Keratinocyte (primary cell): ENCODE results near the gene ADGRL3. TPM values are rescaled to one million over a fixed set of nuclear protein-coding genes. Genes with fewer than 3 reads are reported as not detected.

Experiments
- DNase-seq: peaks from one replicate; pipeline ENCODE4 v3.0.0-alpha.2; 2011; ENCODE audit warnings: low read depth, missing footprints, low spot score
- FAIRE-seq: peaks from 2 replicates; lab custom pipeline; 2011; peaks lifted over from hg19 to GRCh38; lab: Jason Lieb, UNC
- H2AFZ ChIP-seq: 2 replicates; pipeline ENCODE4 v1.6.0; 2012; ENCODE audit warnings: low read length, control low read depth, inconsistent platforms; ENCODE audit not compliant: control insufficient read depth
- H3K27ac ChIP-seq: 2 replicates; pipeline ENCODE4 v1.5.1; 2011; ENCODE audit warnings: low read length; ENCODE audit not compliant: control insufficient read depth, insufficient read depth
- H3K27me3 ChIP-seq: 3 replicates; pipeline ENCODE4 v1.6.0; 2011; ENCODE audit warnings: low read length; ENCODE audit not compliant: control insufficient read depth, insufficient read depth; ENCODE audit errors: extremely low read depth
- H3K36me3 ChIP-seq, 2 experiments: 2 replicates in 1 of 2; 3 replicates in 1 of 2; pipeline ENCODE4 v1.5.1; 2011; ENCODE audit warnings: low read length in 2 of 2, mild to moderate bottlenecking in 1 of 2; ENCODE audit not compliant: control insufficient read depth in 2 of 2, insufficient read depth in 2 of 2; ENCODE audit errors: extremely low read depth in 1 of 2
- H3K4me1 ChIP-seq: 3 replicates; pipeline ENCODE4 v1.5.1; 2011; ENCODE audit warnings: low read length; ENCODE audit not compliant: control insufficient read depth, insufficient read depth; ENCODE audit errors: extremely low read depth
- H3K4me2 ChIP-seq: 3 replicates; pipeline ENCODE4 v1.6.0; 2011; ENCODE audit warnings: low read depth, low read length; ENCODE audit not compliant: control insufficient read depth, insufficient read depth; ENCODE audit errors: extremely low read depth
- H3K4me3 ChIP-seq, 3 experiments: fragments of 200-600 bp in 1 of 3; sonication (generic) in 1 of 3; 2 replicates in 2 of 3; 3 replicates in 1 of 3; pipeline ENCODE4 v1.5.1; 2011 to 2016; ENCODE audit warnings: low read length in 3 of 3, mild to moderate bottlenecking in 3 of 3, control low read depth in 2 of 3, inconsistent platforms in 1 of 3, low read depth in 1 of 3, mixed read lengths in 1 of 3, mixed run types in 1 of 3, moderate library complexity in 1 of 3; ENCODE audit not compliant: control insufficient read depth in 2 of 3, insufficient read depth in 2 of 3; ENCODE audit errors: extremely low read depth in 1 of 3
- H3K79me2 ChIP-seq: 2 replicates; pipeline ENCODE4 v1.6.0; 2012; ENCODE audit warnings: low read length; ENCODE audit not compliant: control insufficient read depth, insufficient read depth
- H3K9ac ChIP-seq: 3 replicates; pipeline ENCODE4 v1.6.0; 2011; ENCODE audit warnings: low read length; ENCODE audit not compliant: control insufficient read depth, insufficient read depth; ENCODE audit errors: extremely low read depth
- H3K9me1 ChIP-seq: 3 replicates; pipeline ENCODE4 v1.6.0; 2011; ENCODE audit warnings: low read length; ENCODE audit not compliant: control insufficient read depth, insufficient read depth; ENCODE audit errors: extremely low read depth
- H3K9me3 ChIP-seq: 2 replicates; pipeline ENCODE4 v1.5.1; 2012; ENCODE audit warnings: low read depth, low read length; ENCODE audit not compliant: control insufficient read depth
- H4K20me1 ChIP-seq: 3 replicates; pipeline ENCODE4 v1.6.0; 2011; ENCODE audit warnings: low read length; ENCODE audit not compliant: control insufficient read depth, insufficient read depth; ENCODE audit errors: extremely low read depth
- EZH2 ChIP-seq: IDR thresholded peaks from one replicate; pipeline ENCODE4 v1.6.1; 2012; ENCODE audit warnings: inconsistent platforms, mild to moderate bottlenecking, low read length, moderate library complexity
- dilution Hi-C: fragments of 300-500 bp; cut with MboI; formaldehyde crosslinking; loops from one replicate; pipeline ENCODE4 v1.7.0; 2020; ENCODE audit warnings: low sequenced_read_pairs; ENCODE audit not compliant: extremely low pct_ligation_motif_present
- polyA plus RNA-seq, 5 experiments: library from polyadenylated mRNA; depleted of rRNA in 3 of 5; stranded (reverse) in 3 of 5; stranded (forward) in 1 of 5; unstranded in 1 of 5; fragments of >200 nt; gene quantifications; 1 replicate in 1 of 5; 2 replicates in 3 of 5; 3 replicates in 1 of 5; pipeline versions ENCODE4 v1.2.1 to v1.2.3, GENCODE V29; 2011 to 2012; ENCODE audit warnings: missing spikeins in 2 of 5, low read depth in 1 of 5, low replicate concordance in 1 of 5
- TF ChIP-seq, protein P1 (sequence below), 3 experiments: IDR thresholded peaks in 1 of 3; conservative IDR thresholded peaks in 1 of 3; optimal IDR thresholded peaks in 1 of 3; 2 replicates in 2 of 3; 3 replicates in 1 of 3; pipeline versions ENCODE3 to v1.5.1; 2011; ENCODE audit warnings: low read length in 3 of 3, mild to moderate bottlenecking in 3 of 3, moderate library complexity in 2 of 3, control low read depth in 1 of 3, inconsistent platforms in 1 of 3; ENCODE audit not compliant: insufficient read depth in 2 of 3; ENCODE audit errors: extremely low read depth in 1 of 3

Gene ADGRL3
- polyA plus RNA-seq, 1 donor (not counting 4 experiments of a cell fraction or from before 2014, with no cell fraction given), result 0.18 TPM

DNA sequence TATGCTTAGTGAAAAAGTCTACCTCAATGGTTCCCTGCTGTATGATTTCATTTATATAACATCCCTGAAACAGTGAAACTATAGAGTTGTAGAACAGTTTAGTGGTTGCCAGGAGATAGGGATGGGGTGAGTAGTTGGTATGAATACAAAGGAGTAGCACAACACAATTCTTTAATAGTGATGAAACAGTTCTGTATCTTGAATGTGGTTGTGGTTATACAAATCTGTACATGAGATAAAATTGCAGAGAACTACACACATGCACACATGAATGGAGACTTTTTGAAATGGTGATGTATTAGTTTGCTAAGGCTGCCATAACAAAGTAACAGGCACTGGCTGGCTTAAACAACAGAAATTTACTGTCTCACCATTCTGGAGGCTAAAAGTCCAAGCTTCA, 677.1 kb downstream of the ADGRL3 start:
- FAIRE-seq (no peak), DNase-seq (no peak)
- no peaks in the 10 kb centered on the region for H4K20me1 ChIP-seq
- H3K9ac ChIP-seq, result no peak overlapping the region
- no peaks in the 10 kb centered on the region for H3K9me1 ChIP-seq
- TF ChIP-seq EZH2, result no peak
- TF ChIP-seq, protein P1, sequence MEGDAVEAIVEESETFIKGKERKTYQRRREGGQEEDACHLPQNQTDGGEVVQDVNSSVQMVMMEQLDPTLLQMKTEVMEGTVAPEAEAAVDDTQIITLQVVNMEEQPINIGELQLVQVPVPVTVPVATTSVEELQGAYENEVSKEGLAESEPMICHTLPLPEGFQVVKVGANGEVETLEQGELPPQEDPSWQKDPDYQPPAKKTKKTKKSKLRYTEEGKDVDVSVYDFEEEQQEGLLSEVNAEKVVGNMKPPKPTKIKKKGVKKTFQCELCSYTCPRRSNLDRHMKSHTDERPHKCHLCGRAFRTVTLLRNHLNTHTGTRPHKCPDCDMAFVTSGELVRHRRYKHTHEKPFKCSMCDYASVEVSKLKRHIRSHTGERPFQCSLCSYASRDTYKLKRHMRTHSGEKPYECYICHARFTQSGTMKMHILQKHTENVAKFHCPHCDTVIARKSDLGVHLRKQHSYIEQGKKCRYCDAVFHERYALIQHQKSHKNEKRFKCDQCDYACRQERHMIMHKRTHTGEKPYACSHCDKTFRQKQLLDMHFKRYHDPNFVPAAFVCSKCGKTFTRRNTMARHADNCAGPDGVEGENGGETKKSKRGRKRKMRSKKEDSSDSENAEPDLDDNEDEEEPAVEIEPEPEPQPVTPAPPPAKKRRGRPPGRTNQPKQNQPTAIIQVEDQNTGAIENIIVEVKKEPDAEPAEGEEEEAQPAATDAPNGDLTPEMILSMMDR (optimal IDR thresholded peaks at IDR 0.05 in 1 of 3, IDR thresholded peaks at IDR 0.05 in 1 of 3, conservative IDR thresholded peaks at IDR 0.05 in 1 of 3; ENCODE audit: extremely low read depth in 1 of 3, insufficient read depth in 2 of 3, low read length in 3 of 3), result no peak
- no peak overlapping the region for H3K4me3 ChIP-seq
- H3K27ac ChIP-seq, result no peak overlapping the region
- H3K79me2 ChIP-seq, result no peaks in the 10 kb centered on the region
- H3K36me3 ChIP-seq, result no peaks in the 10 kb centered on the region
- dilution Hi-C loops, result no loop called here
- H3K4me1 ChIP-seq, result no peaks in the 10 kb centered on the region
- no peaks in the 10 kb centered on the region for H3K9me3 ChIP-seq
- H3K27me3 ChIP-seq, result no peaks in the 10 kb centered on the region
- H3K4me2 ChIP-seq, result no peak overlapping the region
- no peak overlapping the region for H2AFZ ChIP-seq

DNA sequence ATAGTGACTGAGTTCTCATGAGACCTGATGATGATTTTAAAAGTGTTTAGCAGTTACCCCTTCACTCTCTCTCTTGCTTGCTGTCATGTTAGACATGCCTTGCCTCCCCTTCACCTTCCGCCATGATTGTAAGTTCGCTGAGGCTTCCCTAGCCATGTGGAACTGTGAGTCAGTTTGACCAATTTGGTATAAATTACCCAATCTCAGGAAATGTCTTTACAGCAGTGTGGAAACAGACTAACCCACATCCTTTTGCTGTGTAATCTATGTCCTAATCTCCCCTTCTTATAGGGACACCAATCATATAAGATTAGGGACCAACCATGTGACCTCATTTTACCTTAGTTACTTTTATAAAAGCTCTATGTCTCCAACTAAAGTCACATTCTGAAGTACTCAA, 677.8 kb downstream of the ADGRL3 start:
- TF ChIP-seq EZH2, result no peak
- TF ChIP-seq, protein P1 (optimal IDR thresholded peaks at IDR 0.05 in 1 of 3, IDR thresholded peaks at IDR 0.05 in 1 of 3, conservative IDR thresholded peaks at IDR 0.05 in 1 of 3; ENCODE audit: extremely low read depth in 1 of 3, insufficient read depth in 2 of 3, low read length in 3 of 3), result no peak
- Histone ChIP-seq H3K9me1 (no peaks in the 10 kb centered on the region), H3K27me3 (no peaks in the 10 kb centered on the region), H3K79me2 (no peaks in the 10 kb centered on the region), H3K27ac (no peak overlapping the region), H4K20me1 (no peaks in the 10 kb centered on the region), H3K4me1 (no peaks in the 10 kb centered on the region), H3K36me3 (no peaks in the 10 kb centered on the region), H3K4me2 (no peak overlapping the region), H2AFZ (no peak overlapping the region), H3K9ac (no peak overlapping the region), H3K4me3 (no peak overlapping the region), H3K9me3 (no peaks in the 10 kb centered on the region)
- dilution Hi-C loops, result no loop called here
- FAIRE-seq (no peak), DNase-seq (no peak)
